DND-41 (cell line): ENCODE results near the gene RAB42.

Experiments used
- CTCF ChIP-seq: IDR thresholded peaks from 2 replicates; pipeline ENCODE4 v1.5.1; 2012; ENCODE audit warnings: borderline replicate concordance, low read length, moderate library complexity, mild to moderate bottlenecking; ENCODE audit not compliant: poor library complexity, severe bottlenecking; ENCODE audit errors: extremely low read depth
- EZH2 ChIP-seq: IDR thresholded peaks from 3 replicates; pipeline ENCODE4 v1.6.1; 2012; ENCODE audit warnings: borderline replicate concordance, low read depth, mild to moderate bottlenecking, moderate library complexity, low read length, inconsistent platforms; ENCODE audit not compliant: severe bottlenecking

- TF ChIP-seq EZH2, result no peak
- TF ChIP-seq CTCF, result no peak
These were observed 26.3 kb upstream of the RAB42 start for GRCh38 chr1:28565726-28566125.
